ENCODE measurements around the gene DMXL2.
"Not testable (repeated sequence)": the region's sequence is repeated elsewhere in the genome, so short reads cannot be mapped to it uniquely, and the experiment has no call there.

DNA sequence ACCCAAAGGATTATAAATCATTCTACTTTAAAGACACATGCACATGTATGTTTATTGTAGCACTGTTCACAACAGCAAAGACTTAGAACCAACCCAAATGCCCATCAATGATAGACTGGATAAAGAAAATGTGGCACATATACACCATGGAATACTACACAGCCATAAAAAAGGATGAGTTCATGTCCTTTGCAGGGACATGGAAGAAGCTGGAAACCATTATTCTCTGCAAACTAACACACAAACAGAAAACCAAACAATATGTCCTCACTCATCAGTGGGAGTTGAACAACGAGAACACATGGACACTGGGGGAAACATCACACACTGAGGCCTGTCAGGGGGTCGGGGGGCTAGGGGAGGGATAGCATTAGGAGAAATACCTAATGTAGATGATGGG lies 49.2 kb downstream of the DMXL2 start:
- TF ChIP-seq, protein P1, sequence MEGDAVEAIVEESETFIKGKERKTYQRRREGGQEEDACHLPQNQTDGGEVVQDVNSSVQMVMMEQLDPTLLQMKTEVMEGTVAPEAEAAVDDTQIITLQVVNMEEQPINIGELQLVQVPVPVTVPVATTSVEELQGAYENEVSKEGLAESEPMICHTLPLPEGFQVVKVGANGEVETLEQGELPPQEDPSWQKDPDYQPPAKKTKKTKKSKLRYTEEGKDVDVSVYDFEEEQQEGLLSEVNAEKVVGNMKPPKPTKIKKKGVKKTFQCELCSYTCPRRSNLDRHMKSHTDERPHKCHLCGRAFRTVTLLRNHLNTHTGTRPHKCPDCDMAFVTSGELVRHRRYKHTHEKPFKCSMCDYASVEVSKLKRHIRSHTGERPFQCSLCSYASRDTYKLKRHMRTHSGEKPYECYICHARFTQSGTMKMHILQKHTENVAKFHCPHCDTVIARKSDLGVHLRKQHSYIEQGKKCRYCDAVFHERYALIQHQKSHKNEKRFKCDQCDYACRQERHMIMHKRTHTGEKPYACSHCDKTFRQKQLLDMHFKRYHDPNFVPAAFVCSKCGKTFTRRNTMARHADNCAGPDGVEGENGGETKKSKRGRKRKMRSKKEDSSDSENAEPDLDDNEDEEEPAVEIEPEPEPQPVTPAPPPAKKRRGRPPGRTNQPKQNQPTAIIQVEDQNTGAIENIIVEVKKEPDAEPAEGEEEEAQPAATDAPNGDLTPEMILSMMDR (conservative IDR thresholded peaks at IDR 0.05), result not testable (repeated sequence)
- TF ChIP-seq EZH2 (IDR thresholded peaks at IDR 0.05; ENCODE audit: low read depth), result not testable (repeated sequence)
